Measurements from ENCODE around the gene TNFRSF1B.

- TF ChIP-seq CTCF (optimal IDR thresholded peaks at IDR 0.05 in 1 of 3, IDR thresholded peaks at IDR 0.05 in 1 of 3, conservative IDR thresholded peaks at IDR 0.05 in 1 of 3; ENCODE audit: extremely low read depth in 1 of 3, insufficient read depth in 2 of 3, low read length in 3 of 3) (no peak), EZH2 (IDR thresholded peaks at IDR 0.05; ENCODE audit: low read length) (no peak)
These were observed 79.8 kb downstream of the TNFRSF1B start for GRCh38 chr1:12246584-12246983.

All from keratinocyte (primary cell).